NCI-H1694 (cell line): ENCODE data around the gene ARAP3.
"Not testable (repeated sequence)": the region's sequence is repeated elsewhere in the genome, so short reads cannot be mapped to it uniquely, and the experiment has no call there.

Experiments used
- DNase-seq: peaks from one replicate; lab custom pipeline; 2025; lab: John Stamatoyannopoulos, UW

ARAP3 gene

GRCh38 chr5:141681695-141682641, at the start of gene ARAP3:
TSS of gene ARAP3 (minus strand) at chr5:141682230. CDS start at chr5:141680486, 1,744 bp downstream.
- no peak for DNase-seq

- DNase-seq: no peak
Measured at GRCh38 chr5:141729387-141730006, 47.5 kb upstream of the ARAP3 start.

- no peak for DNase-seq
Measured at GRCh38 chr5:141725891-141726290, 43.9 kb upstream of the ARAP3 start.

- not testable (repeated sequence) for DNase-seq
Measured at GRCh38 chr5:141725174-141725573, 43.1 kb upstream of the ARAP3 start.

GRCh38 chr5:141722266-141722665, 40.2 kb upstream of the ARAP3 start:
- DNase-seq: no peak

GRCh38 chr5:141717043-141717442, 35.0 kb upstream of the ARAP3 start:
- DNase-seq: no peak

GRCh38 chr5:141716468-141716867, 34.4 kb upstream of the ARAP3 start:
- no peak for DNase-seq

- no peak for DNase-seq
Measured at GRCh38 chr5:141716009-141716408, 34.0 kb upstream of the ARAP3 start.

- no peak for DNase-seq
Measured at GRCh38 chr5:141715346-141715905, 33.4 kb upstream of the ARAP3 start.

GRCh38 chr5:141714542-141715310, 32.7 kb upstream of the ARAP3 start:
- no peak for DNase-seq

GRCh38 chr5:141713616-141714309, 31.7 kb upstream of the ARAP3 start:
- no peak for DNase-seq

GRCh38 chr5:141711687-141712086, 29.7 kb upstream of the ARAP3 start:
- no peak for DNase-seq

GRCh38 chr5:141709699-141710267, 27.8 kb upstream of the ARAP3 start:
- no peak for DNase-seq

- DNase-seq: no peak
Measured at GRCh38 chr5:141708016-141708415, 26.0 kb upstream of the ARAP3 start.

- DNase-seq: no peak
Measured at GRCh38 chr5:141707510-141707909, 25.5 kb upstream of the ARAP3 start.

GRCh38 chr5:141706121-141706520, 24.1 kb upstream of the ARAP3 start:
- no peak for DNase-seq

- no peak for DNase-seq
Measured at GRCh38 chr5:141705469-141705868, 23.4 kb upstream of the ARAP3 start.

- no peak for DNase-seq
Measured at GRCh38 chr5:141704782-141705297, 22.8 kb upstream of the ARAP3 start.

GRCh38 chr5:141703133-141703561, 21.1 kb upstream of the ARAP3 start:
- no peak for DNase-seq

GRCh38 chr5:141701360-141702119, 19.5 kb upstream of the ARAP3 start:
- DNase-seq: no peak
